HG02885 (cell line): ENCODE measurements around the gene TIGD4.

Experiments
- ATAC-seq: cut with Tn5 transposase; IDR thresholded peaks from one replicate; pipeline ENCODE4 v1.9.1; 2021; ENCODE audit warnings: mild to moderate bottlenecking; ENCODE audit not compliant: unreplicated experiment, poor library complexity

Gene TIGD4

DNA sequence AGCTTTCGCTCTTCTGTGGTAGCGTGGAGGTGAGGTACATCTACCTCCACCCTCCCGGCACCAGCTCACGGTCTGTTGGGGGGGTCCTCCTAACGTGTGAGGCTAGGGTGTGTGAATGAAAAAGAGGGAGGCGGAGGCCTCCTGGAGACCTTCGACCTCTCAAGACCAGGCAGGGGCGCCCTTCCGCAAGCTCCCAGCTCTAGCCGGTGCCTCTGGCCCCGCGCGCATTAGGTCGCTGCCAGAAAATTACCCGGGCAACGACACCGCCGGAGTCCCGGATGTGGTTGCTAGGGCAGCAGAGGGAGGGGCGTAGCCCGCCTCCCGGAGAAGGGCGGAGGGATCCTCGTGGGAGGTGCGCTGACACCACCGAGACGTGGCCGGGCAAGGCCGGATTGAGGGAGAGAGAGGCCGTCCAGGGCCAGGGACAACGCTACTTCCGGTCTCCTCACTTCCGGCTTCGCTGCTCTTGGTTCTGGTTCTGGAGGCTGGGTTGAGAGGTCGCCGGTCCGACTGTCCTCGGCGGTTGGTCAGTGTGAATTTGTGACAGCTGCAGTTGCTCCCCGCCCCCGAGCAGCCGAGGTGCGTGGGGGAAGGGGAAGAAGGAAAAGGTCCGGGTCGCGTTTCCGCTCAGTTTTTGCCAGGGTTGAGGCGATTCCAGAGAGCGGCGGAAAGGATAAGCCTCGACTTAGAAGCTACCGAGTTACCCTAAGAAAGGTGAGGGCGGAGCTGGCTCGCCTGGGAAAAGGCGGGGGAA, at the start of gene TIGD4, which contains the start of gene ARFIP1:
TSS of gene TIGD4 (minus strand) at position 218 of the 754 bp plus-strand sequence. CDS start 8,726 bp downstream, outside the sequence.
TSS of gene ARFIP1 (plus strand) at position 442 of the 754 bp plus-strand sequence. CDS start 49,680 bp downstream, outside the sequence.
- ATAC-seq: peak; percentile 95

- ATAC-seq: no peak
These were observed 48.6 kb upstream of the TIGD4 start for GRCh38 chr4:152828122-152828521.

DNA sequence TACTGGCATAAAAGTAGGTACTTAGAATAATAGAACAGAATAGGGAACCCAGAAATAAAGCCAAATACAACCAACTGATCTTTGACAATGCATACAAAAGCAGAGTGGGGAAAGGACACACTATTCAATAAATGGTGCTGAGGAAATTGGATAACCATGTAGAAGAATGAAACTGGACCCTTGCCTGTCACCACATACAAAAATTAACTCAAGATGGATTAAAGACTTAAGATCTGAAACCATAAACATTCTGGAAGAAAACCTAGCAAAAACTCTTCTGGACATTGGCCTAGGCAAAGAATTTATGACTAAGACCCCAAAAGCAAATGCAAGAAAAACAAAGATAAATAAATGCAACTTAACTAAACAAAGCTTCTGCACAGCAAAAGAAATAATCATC, 45.8 kb upstream of the TIGD4 start:
- ATAC-seq: no peak

- no peak for ATAC-seq
These were observed 45.0 kb upstream of the TIGD4 start for GRCh38 chr4:152824561-152824960.

- ATAC-seq: no peak
These were observed 42.8 kb upstream of the TIGD4 start for GRCh38 chr4:152822323-152822722.

DNA sequence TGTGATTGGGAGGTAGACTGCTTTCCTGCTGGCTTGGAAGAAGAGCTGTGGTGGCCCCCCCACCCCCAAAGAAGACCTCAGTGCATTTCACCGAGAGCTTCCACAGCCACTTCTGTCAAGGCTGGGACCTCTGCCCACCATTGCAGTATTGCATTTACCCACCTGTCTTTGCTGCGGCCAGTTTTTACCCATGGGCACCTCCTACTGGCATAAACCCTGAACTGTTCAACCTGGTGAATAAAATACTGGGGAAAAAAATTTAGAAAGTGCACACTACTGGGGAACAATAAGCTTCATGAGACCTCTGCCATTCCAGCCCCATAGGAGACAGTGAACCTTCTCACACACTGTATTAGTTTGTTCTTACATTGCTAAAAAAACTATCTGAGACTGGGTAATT, 40.5 kb upstream of the TIGD4 start:
- no peak for ATAC-seq

DNA sequence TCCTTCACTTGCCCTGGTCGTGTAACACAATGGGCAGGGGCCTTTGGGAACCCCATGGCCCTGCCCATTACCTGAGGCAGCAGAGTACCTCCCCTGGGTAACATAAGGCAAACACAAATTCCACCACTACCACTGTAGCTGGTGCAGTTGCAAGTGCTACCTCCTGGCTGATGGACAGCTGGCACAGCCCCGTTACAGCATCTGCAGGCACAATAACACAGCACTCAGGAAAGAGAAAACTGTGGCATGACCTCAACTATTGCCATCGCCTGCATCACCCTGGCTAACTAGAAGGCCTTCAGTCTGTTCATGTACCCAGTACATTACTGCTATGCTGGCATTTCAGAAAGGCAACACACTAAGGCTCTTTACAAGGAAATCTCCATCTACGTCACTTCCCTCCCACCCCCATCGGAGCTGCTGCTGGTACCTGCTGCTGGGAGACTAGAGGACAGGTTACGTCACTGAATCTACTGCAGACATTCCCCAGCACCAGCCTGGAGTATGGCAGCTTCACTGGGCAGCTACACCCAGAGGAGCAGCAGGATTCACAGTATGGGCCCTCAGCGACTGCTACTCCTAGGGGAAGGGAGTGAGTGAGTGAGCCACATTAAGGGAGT, 39.6 kb upstream of the TIGD4 start:
- no peak for ATAC-seq

DNA sequence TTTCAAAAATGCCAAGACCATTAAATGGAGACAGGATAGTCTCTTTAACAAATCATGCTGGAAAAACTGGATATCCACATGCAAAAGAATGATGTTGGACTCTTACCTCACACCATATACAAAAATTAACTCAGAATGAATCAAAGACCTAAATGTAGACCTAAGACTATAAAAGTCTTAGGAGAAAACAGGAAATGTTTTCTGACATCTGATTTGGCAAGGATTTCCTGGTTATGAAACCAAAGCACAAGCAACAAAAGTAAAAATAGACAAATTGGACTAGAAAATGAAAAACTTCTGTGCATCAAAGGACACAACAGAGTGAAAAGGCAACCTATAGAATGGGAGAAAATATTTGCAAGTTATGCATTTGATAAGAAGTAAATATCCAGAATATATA, 37.8 kb upstream of the TIGD4 start:
- ATAC-seq: no peak

DNA sequence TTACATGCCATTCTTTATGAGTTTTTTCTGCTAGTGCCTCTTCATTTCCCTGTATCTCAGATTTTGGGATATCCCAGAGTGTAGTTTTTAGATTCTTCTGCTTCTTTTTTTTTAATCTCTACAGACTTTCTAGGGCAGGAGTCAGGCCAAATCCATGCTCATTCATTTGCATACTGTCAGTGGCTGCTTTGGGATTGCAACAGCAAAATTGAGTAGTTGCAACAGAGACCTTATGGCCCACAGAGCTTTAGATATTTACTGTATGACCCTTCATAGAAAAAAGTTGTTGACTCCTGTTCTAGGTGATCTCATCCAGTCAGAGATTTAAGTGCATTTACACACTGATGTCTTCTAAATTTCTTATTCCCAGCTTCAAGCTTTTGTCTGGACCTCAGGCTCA, 35.5 kb upstream of the TIGD4 start:
- ATAC-seq: no peak

DNA sequence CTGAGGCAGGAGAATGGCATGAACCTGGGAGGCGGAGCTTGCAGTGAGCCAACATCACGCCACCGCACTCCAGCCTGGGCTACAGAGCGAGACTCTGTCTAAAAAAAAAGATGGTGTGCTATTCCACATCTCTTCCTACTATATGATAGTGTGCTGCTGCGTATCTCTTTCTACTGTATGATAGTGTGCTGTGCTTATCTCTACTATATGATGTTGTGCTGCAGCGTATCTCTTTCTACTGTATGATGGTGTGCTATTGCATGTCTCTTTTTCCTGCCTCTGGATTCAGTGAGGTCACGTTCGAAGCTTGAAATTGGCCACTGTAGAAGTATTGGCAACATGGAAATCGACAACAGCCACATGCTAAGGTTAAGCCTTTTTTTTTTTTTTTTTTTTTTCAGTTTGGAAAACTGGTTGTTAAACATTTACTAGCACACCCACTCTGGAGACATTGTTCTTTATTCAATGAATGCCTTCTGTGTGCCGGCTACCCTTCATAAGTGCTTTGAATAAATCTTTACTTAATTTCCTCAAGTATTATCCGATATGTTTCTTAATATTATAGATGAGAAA, 31.3 kb upstream of the TIGD4 start:
- ATAC-seq: no peak

- ATAC-seq: no peak
These were observed 29.1 kb upstream of the TIGD4 start for GRCh38 chr4:152808670-152809069.

- ATAC-seq: no peak
These were observed 27.8 kb upstream of the TIGD4 start for GRCh38 chr4:152807294-152807829.

- no peak for ATAC-seq
These were observed 27.1 kb upstream of the TIGD4 start for GRCh38 chr4:152806501-152807125.

DNA sequence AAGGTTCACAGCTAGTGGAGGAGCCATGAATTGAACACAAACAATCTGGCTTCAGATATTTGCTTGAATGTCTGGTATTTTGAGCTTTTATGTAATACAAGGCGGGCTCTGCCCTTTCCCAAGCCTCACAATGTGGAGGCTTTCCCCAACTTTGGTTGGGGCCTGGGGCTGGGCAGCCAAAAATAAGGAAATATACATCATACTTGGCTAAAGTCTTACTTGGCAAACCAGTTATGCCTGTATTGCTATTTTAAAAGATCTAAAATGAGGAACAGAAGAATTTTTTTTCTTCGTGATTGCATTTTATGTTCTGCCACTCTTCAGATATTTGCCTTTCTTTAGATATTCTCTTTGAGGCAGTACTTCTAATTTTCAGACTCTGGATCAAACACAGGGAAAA, 26.3 kb upstream of the TIGD4 start:
- no peak for ATAC-seq

GRCh38 chr4:152805071-152805650, 25.6 kb upstream of the TIGD4 start:
- ATAC-seq: no peak

DNA sequence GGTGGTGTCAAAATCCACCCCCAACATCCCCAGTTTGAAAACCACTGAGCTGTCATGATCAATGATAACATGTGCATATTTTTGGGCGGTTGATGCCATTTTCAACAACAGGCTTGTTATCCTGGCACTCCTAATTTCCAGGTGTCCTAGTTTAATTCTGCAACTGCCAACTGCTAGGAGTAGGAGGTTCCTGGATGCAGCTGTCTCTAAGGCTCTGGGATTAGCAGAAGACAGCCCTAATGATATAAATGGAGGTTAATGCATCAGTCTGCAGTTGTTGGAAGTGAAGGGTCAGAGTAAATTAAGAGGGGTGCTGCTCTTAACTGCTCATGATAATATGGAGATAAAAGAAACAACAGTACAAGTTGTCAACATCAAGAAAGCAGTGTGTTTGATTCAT, 24.0 kb upstream of the TIGD4 start:
- no peak for ATAC-seq

GRCh38 chr4:152795891-152796290, 16.4 kb upstream of the TIGD4 start:
- no peak for ATAC-seq

DNA sequence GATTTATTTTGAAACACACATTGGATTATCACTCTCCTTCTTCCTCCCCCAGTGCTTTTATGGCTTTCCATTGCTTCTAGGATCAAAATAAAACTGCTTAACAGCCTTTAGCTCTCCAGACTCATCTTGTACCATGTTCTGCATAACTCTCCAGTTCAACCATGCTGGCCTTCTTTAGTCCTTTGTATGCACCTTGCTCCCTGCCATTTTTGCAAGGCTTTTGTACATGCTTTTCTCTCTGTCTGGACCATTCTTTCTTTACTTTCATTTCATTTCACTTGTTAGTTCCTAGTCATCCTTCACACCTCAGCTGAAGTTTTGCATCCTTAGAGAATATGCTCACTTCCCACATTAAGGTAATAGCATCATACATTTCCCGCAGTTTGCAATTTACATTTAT, 7.1 kb upstream of the TIGD4 start:
- ATAC-seq: no peak

DNA sequence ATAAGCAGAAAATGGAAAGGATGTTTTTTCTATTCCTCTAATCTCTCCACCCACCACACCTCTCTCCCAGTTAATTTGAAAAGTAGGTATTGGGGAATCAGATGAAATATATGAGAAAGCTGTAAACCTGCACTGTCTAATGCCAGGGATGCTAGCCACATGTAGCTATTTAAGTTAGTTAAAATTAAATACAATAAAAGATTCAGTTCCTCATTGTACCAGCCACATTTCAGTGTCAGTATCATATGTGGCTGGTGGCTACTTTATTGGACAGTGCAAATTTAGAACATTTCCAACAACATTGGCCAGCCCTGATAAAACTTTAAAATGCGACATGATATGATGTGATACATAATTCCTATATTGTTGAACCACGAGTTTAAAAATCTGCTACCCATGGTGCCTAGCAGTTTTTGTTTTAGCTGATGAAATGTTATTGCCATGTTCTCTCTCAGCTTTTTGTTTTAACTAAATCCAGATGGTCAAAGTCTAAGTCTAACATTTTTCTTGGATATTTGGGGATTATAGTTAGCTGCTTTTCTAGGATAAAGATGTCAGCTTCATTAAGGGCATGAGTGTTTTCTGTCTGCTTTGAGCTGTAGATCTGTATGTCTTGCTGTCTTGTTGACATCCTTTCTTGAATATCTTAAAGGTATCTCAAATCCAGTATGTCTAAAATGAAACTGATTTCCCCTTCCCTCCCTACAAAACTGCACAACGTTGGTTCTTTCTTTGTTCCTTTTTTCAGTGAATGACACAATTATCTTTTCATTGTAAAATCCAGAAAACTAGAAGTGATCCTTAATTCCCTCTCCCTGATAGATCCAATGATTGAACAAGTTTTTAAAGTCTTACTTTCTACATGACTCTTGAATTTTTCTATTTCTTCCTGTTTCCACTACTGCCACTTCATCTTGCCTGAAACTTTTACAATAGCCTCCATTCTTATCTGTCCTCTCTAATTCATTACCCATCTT, 6.4 kb upstream of the TIGD4 start:
- ATAC-seq: no peak
